Lung (tissue), 12 donors: ENCODE measurements around the gene SERINC1. TPM values are rescaled to one million over a fixed set of nuclear protein-coding genes. Genes with fewer than 3 reads are reported as not detected.

ENCODE experiments used
- ATAC-seq: fragments of 200-7000 bp; cut with Tn5 transposase; one replicate; pipeline ENCODE4 v1.9.1; 2020; ENCODE audit warnings: moderate number of reproducible peaks; ENCODE audit not compliant: insufficient read depth, low FRiP score
- DNase-seq, 3 donors: peaks; one replicate each; pipeline ENCODE4 v3.0.0-alpha.2; 2013 to 2017
- H3K27ac ChIP-seq, 2 donors: one replicate each; pipeline ENCODE4 v1.5.1; 2013; ENCODE audit warnings: mild to moderate bottlenecking in 2 of 2, moderate library complexity in 2 of 2, control low read depth in 1 of 2, inconsistent platforms in 1 of 2, low read depth in 1 of 2, low read length in 1 of 2
- H3K27me3 ChIP-seq, 3 donors: one replicate each; pipeline ENCODE4 v1.5.1; 2013; ENCODE audit warnings: low read length in 2 of 3; ENCODE audit not compliant: control insufficient read depth in 3 of 3, insufficient read depth in 3 of 3
- H3K36me3 ChIP-seq, 4 donors: one replicate each; pipeline ENCODE4 v1.5.1; 2013; ENCODE audit warnings: low read length in 4 of 4, mild to moderate bottlenecking in 1 of 4, moderate library complexity in 1 of 4; ENCODE audit not compliant: control insufficient read depth in 4 of 4, insufficient read depth in 4 of 4
- H3K4me1 ChIP-seq, 5 donors: one replicate each; pipeline ENCODE4 v1.5.1; 2013; ENCODE audit warnings: low read length in 5 of 5, mild to moderate bottlenecking in 2 of 5, moderate library complexity in 1 of 5; ENCODE audit not compliant: control insufficient read depth in 5 of 5, insufficient read depth in 5 of 5
- H3K4me3 ChIP-seq: one replicate; pipeline ENCODE4 v1.5.1; 2013; ENCODE audit warnings: mild to moderate bottlenecking, control low read depth, moderate library complexity
- H3K9ac ChIP-seq, 2 donors: one replicate each; pipeline ENCODE4 v1.5.1; 2013; ENCODE audit warnings: low read length in 2 of 2, control low read depth in 1 of 2; ENCODE audit not compliant: insufficient read depth in 1 of 2
- H3K9me3 ChIP-seq, 4 donors: one replicate each; pipeline ENCODE4 v1.5.1; 2013; ENCODE audit warnings: low read length in 3 of 4, mild to moderate bottlenecking in 1 of 4, moderate library complexity in 1 of 4; ENCODE audit not compliant: control insufficient read depth in 4 of 4, insufficient read depth in 3 of 4
- WGBS, 2 donors: extraction: QIAGEN DNeasy Blood & Tissue Kit; methylation state at CpG; one replicate each; pipeline ENCODE4 v1.1.7; 2013; 5-methylcytosine and 5-hydroxymethylcytosine counted together
- polyA plus RNA-seq, 2 donors: library from polyadenylated mRNA; stranded (reverse); fragments of 200-250 nt; gene quantifications; one replicate each; pipeline ENCODE4 v1.2.1, GENCODE V29; 2013
- total RNA-seq, 2 donors: library from RNA; depleted of rRNA in 1 of 2; stranded (reverse); fragments of >200 nt in 1 of 2; gene quantifications; one replicate each; pipeline ENCODE4 v1.2.1, GENCODE V29; 2014 to 2021
- TF ChIP-seq, protein P1 (sequence below): IDR thresholded peaks from 2 replicates; pipeline ENCODE4 v1.5.1; 2012; ENCODE audit warnings: mild to moderate bottlenecking; ENCODE audit errors: control extremely low read depth, extremely low read depth
- donor health status: control.
- donor health status: control.
- donor health status: Bipolar disorder and iron deficiency.
- donor health status: healthy.
- donor health status: DM: yes; HTN: yes; CAD: no.

SERINC1 gene
- total and polyA plus RNA-seq, 4 donors: 50.1 to 226 (median 128) TPM

DNA sequence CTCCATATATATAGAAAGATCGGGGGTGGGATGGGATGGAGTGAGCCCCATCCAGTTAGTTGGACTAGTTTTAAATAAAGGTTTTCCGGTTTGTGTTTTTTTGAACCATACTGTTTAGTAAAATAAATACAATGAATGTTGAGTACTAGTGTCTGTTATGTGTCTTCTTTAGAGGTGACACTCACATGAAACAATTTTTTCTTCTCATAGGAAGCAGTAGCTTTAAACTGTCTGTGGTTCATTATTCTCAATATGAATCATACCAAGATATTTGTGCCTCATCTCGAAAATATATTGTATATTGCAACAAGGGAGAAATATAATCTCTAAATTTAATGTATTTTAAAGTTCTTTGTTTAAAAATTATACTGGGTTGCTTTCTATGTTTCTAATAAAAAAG lies 38.8 kb downstream of the SERINC1 start:
- Histone ChIP-seq H3K27ac (no peak overlapping the region), H3K9ac (no peak overlapping the region), H3K36me3 (peaks cover 4 to 37% (median 17%) of the 10 kb centered on the region in 4 donors), H3K4me3 (no peak overlapping the region), H3K4me1 (no peaks in the 10 kb centered on the region), H3K9me3 (peaks cover 0 to under 1% (median under 1%) of the 10 kb centered on the region in 4 donors), H3K27me3 (no peaks in the 10 kb centered on the region)
- DNase-seq: no peak
- TF ChIP-seq, protein P1, sequence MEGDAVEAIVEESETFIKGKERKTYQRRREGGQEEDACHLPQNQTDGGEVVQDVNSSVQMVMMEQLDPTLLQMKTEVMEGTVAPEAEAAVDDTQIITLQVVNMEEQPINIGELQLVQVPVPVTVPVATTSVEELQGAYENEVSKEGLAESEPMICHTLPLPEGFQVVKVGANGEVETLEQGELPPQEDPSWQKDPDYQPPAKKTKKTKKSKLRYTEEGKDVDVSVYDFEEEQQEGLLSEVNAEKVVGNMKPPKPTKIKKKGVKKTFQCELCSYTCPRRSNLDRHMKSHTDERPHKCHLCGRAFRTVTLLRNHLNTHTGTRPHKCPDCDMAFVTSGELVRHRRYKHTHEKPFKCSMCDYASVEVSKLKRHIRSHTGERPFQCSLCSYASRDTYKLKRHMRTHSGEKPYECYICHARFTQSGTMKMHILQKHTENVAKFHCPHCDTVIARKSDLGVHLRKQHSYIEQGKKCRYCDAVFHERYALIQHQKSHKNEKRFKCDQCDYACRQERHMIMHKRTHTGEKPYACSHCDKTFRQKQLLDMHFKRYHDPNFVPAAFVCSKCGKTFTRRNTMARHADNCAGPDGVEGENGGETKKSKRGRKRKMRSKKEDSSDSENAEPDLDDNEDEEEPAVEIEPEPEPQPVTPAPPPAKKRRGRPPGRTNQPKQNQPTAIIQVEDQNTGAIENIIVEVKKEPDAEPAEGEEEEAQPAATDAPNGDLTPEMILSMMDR: no peak
- 91 to 93% methylated on average over 3 of the region's 3 CpGs for WGBS, 2 donors
- ATAC-seq: no peak

DNA sequence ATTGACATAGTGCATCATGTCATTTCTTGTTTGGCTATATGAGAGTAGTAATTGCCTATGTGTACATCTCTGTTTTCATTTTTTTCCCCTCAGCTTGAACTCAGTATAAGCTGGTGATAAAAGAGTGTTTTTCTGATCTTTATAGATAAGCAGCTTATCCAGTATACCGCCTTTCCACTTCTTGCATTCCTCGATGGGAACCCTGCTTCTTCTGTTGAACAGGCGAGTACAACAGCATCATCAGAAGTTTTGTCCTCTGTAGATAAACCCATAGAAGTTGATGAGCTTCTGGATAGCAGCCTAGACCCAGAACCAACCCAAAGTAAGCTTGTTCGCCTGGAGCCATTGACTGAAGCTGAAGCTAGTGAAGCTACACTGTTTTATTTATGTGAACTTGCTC lies 39.8 kb downstream of the SERINC1 start:
- H3K27me3 ChIP-seq: no peaks in the 10 kb centered on the region
- H3K27ac ChIP-seq: no peak overlapping the region
- H3K4me3 ChIP-seq: no peak overlapping the region
- TF ChIP-seq, protein P1: no peak
- 92 to 95% methylated on average over 4 of the region's 4 CpGs for WGBS, 2 donors
- H3K9me3 ChIP-seq: no peaks in the 10 kb centered on the region
- peaks cover 4 to 32% (median 21%) of the 10 kb centered on the region in 4 donors for H3K36me3 ChIP-seq
- H3K4me1 ChIP-seq: no peaks in the 10 kb centered on the region
- no peak for DNase-seq
- ATAC-seq: no peak
- H3K9ac ChIP-seq: no peak overlapping the region

DNA sequence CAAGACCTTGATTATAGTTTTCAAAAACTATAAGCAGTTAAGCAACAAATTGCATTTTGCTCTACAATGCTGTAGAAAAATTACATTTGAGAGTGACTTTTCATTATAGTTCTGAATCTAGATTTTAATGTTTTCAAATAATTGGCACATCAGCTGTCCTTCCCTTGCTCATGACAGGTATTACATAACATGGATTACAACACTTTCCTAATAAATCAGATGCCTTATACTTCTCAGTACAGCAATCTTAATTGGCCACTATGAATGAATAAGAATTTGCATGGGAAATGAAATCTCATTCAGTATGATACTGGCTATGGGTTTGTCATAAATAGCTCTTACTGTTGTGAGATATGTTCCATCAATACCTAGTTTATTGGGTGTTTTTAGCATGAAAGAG lies 42.3 kb downstream of the SERINC1 start:
- Histone ChIP-seq H3K27ac (no peak overlapping the region), H3K27me3 (no peaks in the 10 kb centered on the region), H3K9ac (no peak overlapping the region), H3K4me3 (no peak overlapping the region), H3K9me3 (no peaks in the 10 kb centered on the region), H3K4me1 (no peaks in the 10 kb centered on the region), H3K36me3 (peaks cover 4 to 38% (median 26%) of the 10 kb centered on the region in 4 donors)
- DNase-seq (no peak), ATAC-seq (no peak)
- TF ChIP-seq, protein P1: no peak

DNA sequence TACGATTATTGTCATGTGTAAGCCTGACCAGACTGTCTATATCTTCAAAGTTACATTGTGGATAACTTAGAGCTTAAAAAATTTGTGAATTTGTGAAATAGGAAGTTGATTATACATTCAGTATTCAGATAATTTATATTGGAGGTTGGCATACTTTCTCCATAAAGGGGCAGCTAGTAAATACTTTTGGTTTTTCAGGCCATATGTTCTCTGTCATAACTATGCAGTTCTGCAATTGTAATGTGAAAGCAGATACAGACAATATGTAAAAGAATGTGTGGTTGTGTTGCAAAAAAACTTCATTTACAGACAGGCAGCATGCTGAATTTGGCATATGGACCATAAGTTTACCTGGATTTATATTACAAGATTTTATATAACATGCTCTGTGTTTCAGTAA lies 42.8 kb downstream of the SERINC1 start:
- TF ChIP-seq, protein P1: no peak
- H3K36me3 ChIP-seq: peaks cover 5 to 43% (median 25%) of the 10 kb centered on the region in 4 donors
- no peak overlapping the region for H3K4me3 ChIP-seq
- no peaks in the 10 kb centered on the region for H3K4me1 ChIP-seq
- H3K27ac ChIP-seq: no peak overlapping the region
- H3K9ac ChIP-seq: no peak overlapping the region
- WGBS, 2 donors: 85 to 98% methylated on average over 1 of the region's 1 CpG
- no peak for ATAC-seq
- no peaks in the 10 kb centered on the region for H3K9me3 ChIP-seq
- no peak for DNase-seq
- H3K27me3 ChIP-seq: no peaks in the 10 kb centered on the region
